ENCODE measurements around the gene OTUB2.

The OTUB2 gene

GRCh38 chr14:94044476-94045091 is 18.4 kb downstream of the OTUB2 start:
- TF ChIP-seq POU6F1 (CRISPR knock-in tag; IDR thresholded peaks at IDR 0.05; ENCODE audit: borderline replicate concordance, low read depth) (no peak), ARNTL (CRISPR knock-in tag; IDR thresholded peaks at IDR 0.05; ENCODE audit: borderline replicate concordance, low read depth) (no peak), ZFP3 (CRISPR knock-in tag; IDR thresholded peaks at IDR 0.05) (no peak), RARB (CRISPR knock-in tag; IDR thresholded peaks at IDR 0.05) (no peak)
- no peak for ATAC-seq

GRCh38 chr14:94045101-94045500 is 19.0 kb downstream of the OTUB2 start:
- TF ChIP-seq GLIS3 (CRISPR knock-in tag; IDR thresholded peaks at IDR 0.05) = no peak
- no peak for TF ChIP-seq BACH2 (CRISPR knock-in tag; IDR thresholded peaks at IDR 0.05; ENCODE audit: borderline replicate concordance)
- no peak for TF ChIP-seq CSRNP3 (CRISPR knock-in tag; IDR thresholded peaks at IDR 0.05)
- no peak for TF ChIP-seq PATZ1 (CRISPR knock-in tag; IDR thresholded peaks at IDR 0.05; ENCODE audit: borderline replicate concordance)
- TF ChIP-seq TOX (CRISPR knock-in tag; IDR thresholded peaks at IDR 0.05; ENCODE audit: borderline replicate concordance) = no peak
- no peak for TF ChIP-seq ZC3H10 (CRISPR knock-in tag; IDR thresholded peaks at IDR 0.05)
- no peak for TF ChIP-seq CREB5 (CRISPR knock-in tag; IDR thresholded peaks at IDR 0.05; ENCODE audit: low read depth)
- no peak for TF ChIP-seq CSDC2 (CRISPR knock-in tag; IDR thresholded peaks at IDR 0.05)
- TF ChIP-seq ZFP3 (CRISPR knock-in tag; IDR thresholded peaks at IDR 0.05) = no peak
- TF ChIP-seq TCF4 (CRISPR knock-in tag; IDR thresholded peaks at IDR 0.05; ENCODE audit: borderline replicate concordance) = no peak
- no peak for TF ChIP-seq ZNF8 (CRISPR knock-in tag; IDR thresholded peaks at IDR 0.05)
- TF ChIP-seq RARB (CRISPR knock-in tag; IDR thresholded peaks at IDR 0.05) = no peak
- TF ChIP-seq SNAI2 (CRISPR knock-in tag; IDR thresholded peaks at IDR 0.05) = no peak
- ATAC-seq = no peak

- no peak for ATAC-seq
- TF ChIP-seq TOX (CRISPR knock-in tag; IDR thresholded peaks at IDR 0.05; ENCODE audit: borderline replicate concordance) = no peak
- TF ChIP-seq GLIS3 (CRISPR knock-in tag; IDR thresholded peaks at IDR 0.05) = no peak
- no peak for TF ChIP-seq PATZ1 (CRISPR knock-in tag; IDR thresholded peaks at IDR 0.05; ENCODE audit: borderline replicate concordance)
- TF ChIP-seq ZNF70 (CRISPR knock-in tag; IDR thresholded peaks at IDR 0.05) = no peak
- TF ChIP-seq ZC3H10 (CRISPR knock-in tag; IDR thresholded peaks at IDR 0.05) = no peak
- TF ChIP-seq ZNF565 (CRISPR knock-in tag; conservative IDR thresholded peaks at IDR 0.05; ENCODE audit: low read depth) = no peak
- no peak for TF ChIP-seq ZNF8 (CRISPR knock-in tag; IDR thresholded peaks at IDR 0.05)
- no peak for TF ChIP-seq CSRNP3 (CRISPR knock-in tag; IDR thresholded peaks at IDR 0.05)
- TF ChIP-seq ARNTL (CRISPR knock-in tag; IDR thresholded peaks at IDR 0.05; ENCODE audit: borderline replicate concordance, low read depth) = no peak
- no peak for TF ChIP-seq PPARA (CRISPR knock-in tag; IDR thresholded peaks at IDR 0.05; ENCODE audit: borderline replicate concordance)
- no peak for TF ChIP-seq BACH2 (CRISPR knock-in tag; IDR thresholded peaks at IDR 0.05; ENCODE audit: borderline replicate concordance)
- TF ChIP-seq CSDC2 (CRISPR knock-in tag; IDR thresholded peaks at IDR 0.05) = no peak
- no peak for TF ChIP-seq OSR1 (CRISPR knock-in tag; IDR thresholded peaks at IDR 0.05)
Observed at GRCh38 chr14:94045563-94046345, 19.6 kb downstream of the OTUB2 start.
